Hepatocyte (in vitro differentiated cells): Measurements from ENCODE around the gene DPYD.

Experiments used
- CTCF ChIP-seq: fragments of 200-600 bp; sonication (generic); IDR thresholded peaks from 2 replicates; pipeline ENCODE4 v1.5.1; 2016; ENCODE audit warnings: antibody characterized with exemption, mild to moderate bottlenecking; ENCODE audit not compliant: poor library complexity
- EZH2 ChIP-seq: fragments of 200-600 bp; sonication (generic); IDR thresholded peaks from 2 replicates; pipeline ENCODE4 v1.6.1; 2016; ENCODE audit warnings: antibody characterized with exemption, mild to moderate bottlenecking, borderline replicate concordance
- EZH2phosphoT487 ChIP-seq: fragments of 200-600 bp; sonication (generic); IDR thresholded peaks from one replicate; pipeline ENCODE4 v1.6.1; 2018; ENCODE audit warnings: antibody characterized with exemption, mild to moderate bottlenecking, low read depth, moderate library complexity; ENCODE audit not compliant: unreplicated experiment, severe bottlenecking

- TF ChIP-seq EZH2phosphoT487 (no peak), EZH2 (no peak), CTCF (no peak)
Measured at GRCh38 chr1:97427371-97427770, 493.5 kb downstream of the DPYD start.
